ENCODE data around the gene TNNT3.

The TNNT3 gene

GRCh38 chr11:1888347-1888753 is 31.2 kb upstream of the TNNT3 start:
- H3K27ac ChIP-seq (replicated peaks): no peak overlapping the region
- H3K27me3 ChIP-seq (ENCODE audit: insufficient read depth, poor library complexity, severe bottlenecking): no peaks in the 10 kb centered on the region
- H3K4me3 ChIP-seq (replicated peaks; ENCODE audit: insufficient read depth, low read length): no peak overlapping the region
- TF ChIP-seq CTCF (IDR thresholded peaks at IDR 0.05; ENCODE audit: insufficient read depth, low read length) (no peak), SPI1 (IDR thresholded peaks at IDR 0.05; ENCODE audit: borderline replicate concordance, low read depth) (no peak), REST (IDR thresholded peaks at IDR 0.05; ENCODE audit: insufficient replicate concordance, low read depth) (no peak), POLR2AphosphoS5 (IDR thresholded peaks at IDR 0.05; ENCODE audit: low read depth) (no peak), GABPA (IDR thresholded peaks at IDR 0.05; ENCODE audit: low read depth) (no peak)
- DNase-seq (ENCODE audit: low read depth in 1 of 2, low spot score in 1 of 2): no peak

GRCh38 chr11:1888811-1889210 is 30.7 kb upstream of the TNNT3 start:
- no peaks in the 10 kb centered on the region for H3K27me3 ChIP-seq (ENCODE audit: insufficient read depth, poor library complexity, severe bottlenecking)
- H3K4me3 ChIP-seq (replicated peaks; ENCODE audit: insufficient read depth, low read length): no peak overlapping the region
- H3K27ac ChIP-seq (replicated peaks): no peak overlapping the region
- no peak for TF ChIP-seq REST (IDR thresholded peaks at IDR 0.05; ENCODE audit: insufficient replicate concordance, low read depth)
- no peak for TF ChIP-seq CTCF (IDR thresholded peaks at IDR 0.05; ENCODE audit: insufficient read depth, low read length)
- TF ChIP-seq SPI1 (IDR thresholded peaks at IDR 0.05; ENCODE audit: borderline replicate concordance, low read depth): no peak
- TF ChIP-seq POLR2AphosphoS5 (IDR thresholded peaks at IDR 0.05; ENCODE audit: low read depth): no peak
- TF ChIP-seq GABPA (IDR thresholded peaks at IDR 0.05; ENCODE audit: low read depth): no peak
- no peak for DNase-seq (ENCODE audit: low read depth in 1 of 2, low spot score in 1 of 2)

GRCh38 chr11:1889224-1889930 is 30.1 kb upstream of the TNNT3 start:
- DNase-seq (ENCODE audit: low read depth in 1 of 2, low spot score in 1 of 2): peak in 1 of 2 experiments; percentile 14
- TF ChIP-seq REST (IDR thresholded peaks at IDR 0.05; ENCODE audit: insufficient replicate concordance, low read depth) (no peak), CTCF (IDR thresholded peaks at IDR 0.05; ENCODE audit: insufficient read depth, low read length) (no peak), POLR2AphosphoS5 (IDR thresholded peaks at IDR 0.05; ENCODE audit: low read depth) (no peak), SPI1 (IDR thresholded peaks at IDR 0.05; ENCODE audit: borderline replicate concordance, low read depth) (no peak), GABPA (IDR thresholded peaks at IDR 0.05; ENCODE audit: low read depth) (no peak)
- H3K27ac ChIP-seq (replicated peaks): no peak overlapping the region
- no peaks in the 10 kb centered on the region for H3K27me3 ChIP-seq (ENCODE audit: insufficient read depth, poor library complexity, severe bottlenecking)
- no peak overlapping the region for H3K4me3 ChIP-seq (replicated peaks; ENCODE audit: insufficient read depth, low read length)
